NCI-H1694 (cell line): ENCODE results near the gene SLC35E2B.
A peak's percentile ranks its signal among the peaks of the same experiment; 100 is the strongest.
"Not testable (repeated sequence)": the region's sequence is repeated elsewhere in the genome, so short reads cannot be mapped to it uniquely, and the experiment has no call there.

Experiments used
- DNase-seq: peaks from one replicate; lab custom pipeline; 2025; lab: John Stamatoyannopoulos, UW

Gene SLC35E2B

GRCh38 chr1:1692714-1693647 is at the start of gene SLC35E2B:
SLC35E2B (minus strand) TSS chr1:1692795; CDS start chr1:1676699, 16,096 bp downstream.
- DNase-seq: peak; percentile 20

- DNase-seq: not testable (repeated sequence)
Observed at GRCh38 chr1:1741013-1741412, 48.4 kb upstream of the SLC35E2B start.

GRCh38 chr1:1738799-1739337 is 46.3 kb upstream of the SLC35E2B start:
- DNase-seq: not testable (repeated sequence)

- DNase-seq: not testable (repeated sequence)
Observed at GRCh38 chr1:1737675-1738590, 45.3 kb upstream of the SLC35E2B start.

- no peak for DNase-seq
Observed at GRCh38 chr1:1732381-1732780, 39.8 kb upstream of the SLC35E2B start.

- no peak for DNase-seq
Observed at GRCh38 chr1:1730870-1731269, 38.3 kb upstream of the SLC35E2B start.

GRCh38 chr1:1730230-1730629 is 37.6 kb upstream of the SLC35E2B start:
- not testable (repeated sequence) for DNase-seq

- not testable (repeated sequence) for DNase-seq
Observed at GRCh38 chr1:1729116-1729816, 36.7 kb upstream of the SLC35E2B start.

- DNase-seq: not testable (repeated sequence)
Observed at GRCh38 chr1:1728308-1729005, 35.9 kb upstream of the SLC35E2B start.

GRCh38 chr1:1727131-1727651 is 34.6 kb upstream of the SLC35E2B start:
- DNase-seq: not testable (repeated sequence)

GRCh38 chr1:1726088-1726487 is 33.5 kb upstream of the SLC35E2B start:
- not testable (repeated sequence) for DNase-seq

- DNase-seq: peak; percentile 96
Observed at GRCh38 chr1:1724035-1724864, 31.7 kb upstream of the SLC35E2B start, which contains the start of gene CDK11A. CDK11A (minus strand) TSS chr1:1724357; CDS start chr1:1722818, 1,539 bp downstream.

GRCh38 chr1:1721201-1721600 is 28.6 kb upstream of the SLC35E2B start:
- no peak for DNase-seq

- DNase-seq: not testable (repeated sequence)
Observed at GRCh38 chr1:1715109-1715883, 22.7 kb upstream of the SLC35E2B start.

- not testable (repeated sequence) for DNase-seq
Observed at GRCh38 chr1:1707897-1708296, 15.3 kb upstream of the SLC35E2B start.

GRCh38 chr1:1707241-1707640 is 14.6 kb upstream of the SLC35E2B start:
- not testable (repeated sequence) for DNase-seq

- DNase-seq: not testable (repeated sequence)
Observed at GRCh38 chr1:1705623-1706022, 13.0 kb upstream of the SLC35E2B start.

GRCh38 chr1:1704284-1704957 is 11.8 kb upstream of the SLC35E2B start:
- DNase-seq: not testable (repeated sequence)
